Activated CD8-positive, alpha-beta memory T cell treated with anti-CD3 and anti-CD28 coated beads, Interleukin-2, amount 50 U/mL, for 24 hours (primary cell): ENCODE results near the gene ACIN1.

Source experiments
- DNase-seq: peaks from one replicate; pipeline ENCODE4 v3.0.0-alpha.2; 2020; ENCODE audit errors: extremely low read depth

Gene ACIN1

GRCh38 chr14:23042162-23042965 is 52.6 kb downstream of the ACIN1 start, which contains the start of gene PSMB11:
TSS of gene PSMB11 (plus strand) at chr14:23042212. CDS start at chr14:23042226, 14 bp downstream.
- no peak for DNase-seq

- DNase-seq: no peak
Observed at GRCh38 chr14:23041729-23042128, 53.2 kb downstream of the ACIN1 start.

- DNase-seq: no peak
Observed at GRCh38 chr14:23040100-23040499, 54.8 kb downstream of the ACIN1 start.

- DNase-seq: no peak
Observed at GRCh38 chr14:23035303-23036144, 59.4 kb downstream of the ACIN1 start.

- peak; percentile 79 for DNase-seq
Observed at GRCh38 chr14:23034498-23035302, 60.2 kb downstream of the ACIN1 start, which contains the start of gene PSMB5. TSS of gene PSMB5 (minus strand) at chr14:23034900. CDS start at chr14:23034881, 19 bp downstream.

DNA sequence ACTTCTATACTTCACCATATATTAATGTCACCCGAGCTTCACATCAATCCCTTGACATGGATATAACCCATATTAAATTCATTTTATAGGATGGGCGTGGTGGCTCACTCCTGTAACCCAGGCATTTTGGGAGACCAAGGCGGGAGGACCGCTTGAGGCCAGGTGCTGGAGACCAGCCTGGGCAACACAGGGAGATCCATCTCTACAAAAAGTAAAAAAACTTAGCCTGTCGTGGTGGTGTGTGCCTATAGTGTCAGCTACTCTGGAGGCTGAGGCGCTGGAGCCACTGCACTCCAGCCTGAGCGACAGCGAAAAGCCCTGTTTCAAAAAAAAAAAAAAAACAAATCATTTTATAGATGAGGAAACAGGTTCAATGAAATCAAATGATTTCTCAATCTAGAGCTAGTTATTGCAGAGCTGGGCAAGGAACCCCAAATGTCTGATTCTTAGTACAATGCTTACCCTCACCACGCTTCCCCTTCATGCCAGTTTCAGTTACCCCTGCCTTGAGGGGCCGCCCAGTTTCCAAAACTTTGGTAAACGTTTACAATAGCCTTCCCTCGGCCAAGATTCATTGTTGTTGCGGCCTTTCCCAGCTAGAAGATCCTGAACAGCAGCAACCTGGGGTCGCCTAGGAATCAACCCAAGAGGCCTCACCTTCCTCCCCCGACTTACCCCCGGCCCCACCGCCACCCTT is 61.0 kb downstream of the ACIN1 start:
- no peak for DNase-seq

- DNase-seq: no peak
Observed at GRCh38 chr14:23033251-23033727, 61.6 kb downstream of the ACIN1 start.

GRCh38 chr14:23030936-23031335 is 64.0 kb downstream of the ACIN1 start:
- no peak for DNase-seq

DNA sequence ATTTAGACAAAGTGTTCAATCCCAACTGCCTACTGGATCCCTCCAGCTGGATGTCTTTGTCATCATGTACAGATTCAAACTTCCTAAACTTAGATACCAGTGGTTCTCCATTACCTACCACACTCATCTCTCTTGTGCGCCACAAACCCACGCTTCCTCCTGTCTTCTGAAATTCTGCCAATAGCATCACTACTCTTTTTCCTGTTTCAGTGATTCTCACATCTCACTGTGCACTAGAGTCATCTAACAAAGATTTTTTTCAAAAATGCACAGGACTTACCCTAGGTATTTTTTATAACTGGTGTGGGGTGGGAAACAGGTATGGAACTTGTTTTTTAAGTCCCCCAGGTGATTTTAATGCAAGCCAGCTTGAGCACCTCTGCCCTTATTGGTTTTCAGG is 66.1 kb downstream of the ACIN1 start:
- no peak for DNase-seq

DNA sequence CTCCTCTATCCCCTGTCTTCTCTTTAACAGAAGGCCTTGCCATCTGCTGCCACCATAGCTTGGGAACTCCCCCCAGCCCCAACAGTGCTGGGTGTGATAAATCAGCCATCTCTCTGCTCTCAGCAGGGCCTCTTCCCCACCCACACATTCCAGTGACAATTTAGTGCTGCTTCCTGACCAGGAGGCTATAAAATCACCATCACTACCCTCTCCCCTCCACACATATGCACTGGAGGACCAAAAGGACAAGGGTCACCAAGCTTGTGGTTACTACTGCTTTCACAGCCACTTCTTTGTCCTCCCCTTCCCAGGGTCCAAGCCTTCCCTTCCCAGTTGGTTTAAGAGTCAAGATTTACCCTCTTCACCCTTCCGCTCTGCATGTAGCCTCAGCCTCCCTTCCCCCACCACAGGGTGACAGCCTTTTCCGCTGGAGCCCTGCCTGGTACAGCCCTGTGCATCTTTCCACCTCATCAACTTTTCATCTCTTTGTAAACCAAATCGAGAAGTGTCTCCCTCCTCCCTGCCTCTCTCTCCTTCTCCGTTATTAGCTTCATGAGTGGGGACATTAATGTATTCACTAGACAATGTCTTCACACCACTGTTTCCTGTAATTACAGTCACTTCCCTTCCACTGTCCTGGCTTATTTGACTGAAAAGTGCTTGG is 69.7 kb downstream of the ACIN1 start:
- no peak for DNase-seq

- DNase-seq: no peak
Observed at GRCh38 chr14:23024612-23025075, 70.3 kb downstream of the ACIN1 start.

GRCh38 chr14:23023795-23024152 is 71.2 kb downstream of the ACIN1 start:
- DNase-seq: no peak

DNA sequence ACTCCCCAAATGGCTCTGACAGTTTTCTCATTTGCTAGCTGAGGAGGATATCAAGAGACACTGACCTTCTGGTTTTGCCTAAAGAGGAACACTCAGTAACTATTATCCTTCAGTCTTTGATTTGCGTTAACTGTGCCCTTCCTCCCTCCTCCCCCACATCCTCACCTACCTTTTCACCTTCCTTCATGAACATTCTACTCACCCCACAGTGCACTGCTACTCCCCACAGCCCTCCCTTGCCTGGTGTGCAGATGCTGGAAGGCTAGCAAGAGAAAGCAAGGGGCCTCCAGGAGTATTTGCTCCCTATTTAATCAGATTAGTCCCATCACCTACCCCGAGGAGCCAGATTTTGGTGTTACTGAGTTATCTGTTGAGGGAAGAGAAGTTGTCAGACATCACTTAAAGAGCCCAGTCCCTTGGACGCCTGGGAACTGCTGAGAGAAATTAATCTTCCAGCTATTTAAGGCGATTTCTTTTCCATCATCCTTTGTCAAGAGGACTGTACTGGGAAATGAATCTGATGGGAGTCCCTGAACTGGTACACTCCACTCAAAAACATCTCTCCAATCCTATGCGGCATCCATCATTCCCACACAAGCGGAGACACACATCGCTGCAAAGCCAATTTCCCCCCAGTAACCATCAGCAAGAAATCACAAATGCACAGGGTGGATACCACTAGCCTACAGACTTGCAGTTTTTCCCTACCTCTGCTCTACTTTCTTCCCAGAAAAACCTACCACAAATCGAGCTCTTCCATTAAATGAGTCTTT is 71.7 kb downstream of the ACIN1 start:
- no peak for DNase-seq

DNA sequence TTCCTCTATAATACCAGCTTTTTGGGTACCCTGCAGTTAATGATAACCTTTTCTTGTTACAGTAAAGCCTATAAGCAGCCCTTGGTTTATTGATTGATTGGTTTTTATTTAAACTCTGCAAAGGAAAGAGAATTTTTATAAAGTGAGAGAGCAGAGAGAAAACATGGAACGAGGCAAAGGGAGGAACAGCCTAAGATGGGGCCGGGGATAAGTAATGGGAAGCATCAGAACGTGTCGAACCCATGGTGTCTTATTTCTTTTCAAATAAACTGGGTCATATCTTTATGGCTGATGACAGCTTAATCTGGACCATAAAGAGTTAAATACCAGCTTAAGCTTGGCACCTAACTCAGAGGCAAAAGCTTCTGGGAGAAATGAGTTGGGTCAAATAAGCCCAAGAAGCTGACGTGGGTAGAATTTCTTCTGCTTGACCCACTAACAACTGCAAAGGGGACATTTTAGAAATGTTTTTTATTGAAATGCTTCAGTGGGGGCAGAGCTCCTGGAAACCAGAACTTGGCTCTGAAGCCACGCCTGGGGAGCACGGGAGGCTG is 73.0 kb downstream of the ACIN1 start:
- DNase-seq: no peak

DNA sequence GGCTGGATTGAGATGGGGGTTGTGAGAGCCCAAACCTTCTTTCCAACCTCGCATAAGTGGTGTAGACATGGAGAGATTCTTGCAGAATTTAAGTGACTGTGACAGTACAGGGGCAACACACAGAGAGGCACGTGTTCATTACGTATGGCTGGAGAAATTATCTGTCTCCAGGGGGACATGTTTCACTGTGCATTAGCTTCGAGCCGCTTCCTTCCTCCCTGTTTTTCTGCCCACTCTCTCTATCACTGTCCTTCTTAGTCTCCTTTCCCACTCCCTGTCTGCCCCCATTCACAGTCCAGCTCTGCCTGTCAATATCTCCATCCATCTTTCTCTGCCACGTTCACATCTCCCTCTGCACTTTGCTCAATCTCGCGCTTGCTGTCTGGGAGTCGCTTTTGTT is 73.5 kb downstream of the ACIN1 start:
- DNase-seq: no peak

- DNase-seq: no peak
Observed at GRCh38 chr14:23020143-23021128, 74.5 kb downstream of the ACIN1 start.

DNA sequence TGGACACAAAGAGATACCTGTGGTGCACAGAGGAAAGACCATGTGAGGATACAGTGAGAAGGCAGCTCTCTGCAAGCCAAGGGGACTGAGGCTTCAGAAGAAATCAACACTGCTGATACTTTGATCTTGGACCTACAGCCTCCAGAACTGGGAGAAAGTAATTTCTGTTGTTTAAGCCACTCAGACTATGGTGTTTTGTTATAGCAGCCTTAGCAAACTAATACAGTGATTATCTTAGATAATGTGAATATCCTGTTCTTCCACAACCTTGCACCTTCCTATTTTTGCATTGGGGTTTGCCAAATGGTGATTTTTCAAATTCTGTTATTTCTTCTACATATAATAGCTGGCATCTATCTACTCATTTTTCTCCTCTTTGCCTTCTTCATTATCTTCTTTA is 76.8 kb downstream of the ACIN1 start:
- no peak for DNase-seq

- DNase-seq: no peak
Observed at GRCh38 chr14:23017091-23017490, 77.8 kb downstream of the ACIN1 start.
